Mesenchymal stem cell (in vitro differentiated cells and primary cell): ENCODE measurements around the gene HDAC7.
A peak's percentile ranks its signal among the peaks of the same experiment; 100 is the strongest.
"Not testable (repeated sequence)": the region's sequence is repeated elsewhere in the genome, so short reads cannot be mapped to it uniquely, and the experiment has no call there.

Experiments
- DNase-seq: peaks from one replicate; pipeline ENCODE4 v3.0.0-alpha.2; 2013
- H2AFZ ChIP-seq: one replicate; pipeline ENCODE4 v1.6.1; 2013; ENCODE audit warnings: low read depth, mild to moderate bottlenecking, control low read depth, inconsistent platforms, low read length, moderate library complexity
- H2AK5ac ChIP-seq: 2 replicates; pipeline ENCODE4 v1.6.1; 2013; ENCODE audit warnings: low read length, moderate library complexity, mild to moderate bottlenecking, inconsistent platforms; ENCODE audit not compliant: severe bottlenecking
- H2BK120ac ChIP-seq: one replicate; pipeline ENCODE4 v1.6.1; 2013; ENCODE audit warnings: low read depth, mild to moderate bottlenecking, inconsistent platforms, low read length, moderate library complexity
- H2BK12ac ChIP-seq, 2 experiments: one replicate each; pipeline ENCODE4 v1.6.1; 2013; ENCODE audit warnings: inconsistent platforms in 2 of 2, low read length in 2 of 2, mild to moderate bottlenecking in 2 of 2, moderate library complexity in 2 of 2, control low read depth in 1 of 2
- H2BK15ac ChIP-seq: one replicate; pipeline ENCODE4 v1.6.1; 2013; ENCODE audit warnings: mild to moderate bottlenecking, low read depth, inconsistent platforms; ENCODE audit not compliant: poor library complexity, severe bottlenecking
- H2BK5ac ChIP-seq: 2 replicates; pipeline ENCODE4 v1.6.1; 2013; ENCODE audit warnings: low read depth, mild to moderate bottlenecking, low read length, control low read depth, inconsistent platforms; ENCODE audit not compliant: poor library complexity, severe bottlenecking
- H3K14ac ChIP-seq, 2 experiments: one replicate each; pipeline ENCODE4 v1.6.1; 2013; ENCODE audit warnings: inconsistent platforms in 2 of 2, low read length in 2 of 2, control low read depth in 1 of 2, mild to moderate bottlenecking in 1 of 2, moderate library complexity in 1 of 2
- H3K18ac ChIP-seq, 2 experiments: one replicate each; pipeline ENCODE4 v1.6.1; 2013; ENCODE audit warnings: inconsistent platforms in 2 of 2, low read length in 2 of 2, control low read depth in 1 of 2, low read depth in 1 of 2, mild to moderate bottlenecking in 1 of 2
- H3K23ac ChIP-seq, 2 experiments: one replicate each; pipeline ENCODE4 v1.6.1; 2013; ENCODE audit warnings: inconsistent platforms in 2 of 2, low read length in 2 of 2, mild to moderate bottlenecking in 2 of 2, moderate library complexity in 2 of 2, control low read depth in 1 of 2
- H3K27ac ChIP-seq: 2 replicates; pipeline ENCODE4 v1.5.1; 2013; ENCODE audit warnings: mild to moderate bottlenecking, moderate library complexity, low read length, control low read depth, inconsistent platforms; ENCODE audit not compliant: poor library complexity, severe bottlenecking
- H3K27me3 ChIP-seq, 2 experiments: 2 replicates each; pipeline versions ENCODE4 v1.6.1 to v1.7.0; 2013; ENCODE audit warnings: low read length in 2 of 2, mild to moderate bottlenecking in 2 of 2, moderate library complexity in 2 of 2, control low read depth in 1 of 2, inconsistent platforms in 1 of 2; ENCODE audit not compliant: control insufficient read depth in 1 of 2, insufficient read depth in 1 of 2
- H3K36me3 ChIP-seq, 2 experiments: 2 replicates each; pipeline versions ENCODE4 v1.6.1 to v1.7.0; 2013; ENCODE audit warnings: low read length in 2 of 2, control low read depth in 1 of 2, inconsistent platforms in 1 of 2, low read depth in 1 of 2, mild to moderate bottlenecking in 1 of 2; ENCODE audit not compliant: insufficient read depth in 2 of 2, control insufficient read depth in 1 of 2
- H3K4ac ChIP-seq, 2 experiments: one replicate each; pipeline ENCODE4 v1.6.1; 2013; ENCODE audit warnings: inconsistent platforms in 2 of 2, low read length in 2 of 2, mild to moderate bottlenecking in 2 of 2, moderate library complexity in 2 of 2, control low read depth in 1 of 2, low read depth in 1 of 2
- H3K4me1 ChIP-seq: 2 replicates; pipeline ENCODE4 v1.6.1; 2013; ENCODE audit warnings: low read depth, low read length, control low read depth; ENCODE audit not compliant: control insufficient read depth, insufficient read depth
- H3K4me2 ChIP-seq: 2 replicates; pipeline ENCODE4 v1.6.1; 2013; ENCODE audit warnings: low read length, mild to moderate bottlenecking, inconsistent platforms; ENCODE audit not compliant: poor library complexity, severe bottlenecking
- H3K4me3 ChIP-seq, 2 experiments: 2 replicates each; pipeline versions ENCODE4 v1.5.1 to v1.7.0; 2013; ENCODE audit warnings: low read length in 2 of 2, mild to moderate bottlenecking in 2 of 2, control low read depth in 1 of 2, low read depth in 1 of 2; ENCODE audit not compliant: insufficient read depth in 1 of 2
- H3K79me1 ChIP-seq: replicated peaks from 2 replicates; pipeline ENCODE4 v1.6.1; 2013; ENCODE audit warnings: mild to moderate bottlenecking, control low read depth, low read length, inconsistent platforms; ENCODE audit not compliant: poor library complexity, severe bottlenecking
- H3K9ac ChIP-seq: 2 replicates; pipeline ENCODE4 v1.7.0; 2013; ENCODE audit warnings: mild to moderate bottlenecking, low read length, moderate library complexity
- H3K9me3 ChIP-seq: 2 replicates; pipeline ENCODE4 v1.7.0; 2013; ENCODE audit warnings: mild to moderate bottlenecking, low read length; ENCODE audit not compliant: control insufficient read depth
- H4K8ac ChIP-seq: one replicate; pipeline ENCODE4 v1.6.1; 2013; ENCODE audit warnings: inconsistent platforms, mild to moderate bottlenecking, low read length, moderate library complexity
- H4K91ac ChIP-seq: one replicate; pipeline ENCODE4 v1.6.1; 2013; ENCODE audit warnings: mild to moderate bottlenecking, low read length, inconsistent platforms
- WGBS: methylation state at CpG from one replicate; pipeline ENCODE4 v1.1.7; 2013; ENCODE audit warnings: mixed read lengths; 5-methylcytosine and 5-hydroxymethylcytosine counted together

HDAC7 gene

GRCh38 chr12:47843226-47843980 is 23.7 kb upstream of the HDAC7 start:
- no peak overlapping the region for H2BK5ac ChIP-seq
- no peak overlapping the region for H3K18ac ChIP-seq
- peaks cover 13 to 45% of the 10 kb centered on the region in 2 experiments for H3K36me3 ChIP-seq
- H4K91ac ChIP-seq = peak overlapping the region; percentile 40
- no peak overlapping the region for H2BK120ac ChIP-seq
- no peak overlapping the region for H3K4me3 ChIP-seq
- H2BK15ac ChIP-seq = peak overlapping the region; percentile 29
- H3K4me1 ChIP-seq = peaks cover 16% of the 10 kb centered on the region
- H3K27ac ChIP-seq = no peak overlapping the region
- H3K4me2 ChIP-seq = peak overlapping the region; percentile 31
- no peak overlapping the region for H2AFZ ChIP-seq
- H3K27me3 ChIP-seq = peaks cover 0 to 3% of the 10 kb centered on the region in 2 experiments
- no peaks in the 10 kb centered on the region for H3K79me1 ChIP-seq
- no peak overlapping the region for H3K4ac ChIP-seq
- H2BK12ac ChIP-seq = no peak overlapping the region
- DNase-seq = no peak
- H3K9me3 ChIP-seq = no peaks in the 10 kb centered on the region
- no peak overlapping the region for H3K14ac ChIP-seq
- 72% methylated on average over 22 of the region's 25 CpGs for WGBS
- no peak overlapping the region for H3K9ac ChIP-seq
- no peak overlapping the region for H4K8ac ChIP-seq
- H2AK5ac ChIP-seq = no peak overlapping the region
- H3K23ac ChIP-seq = no peak overlapping the region

- H4K91ac ChIP-seq = not testable (repeated sequence)
Observed at GRCh38 chr12:47842543-47842942, 22.8 kb upstream of the HDAC7 start.

DNA sequence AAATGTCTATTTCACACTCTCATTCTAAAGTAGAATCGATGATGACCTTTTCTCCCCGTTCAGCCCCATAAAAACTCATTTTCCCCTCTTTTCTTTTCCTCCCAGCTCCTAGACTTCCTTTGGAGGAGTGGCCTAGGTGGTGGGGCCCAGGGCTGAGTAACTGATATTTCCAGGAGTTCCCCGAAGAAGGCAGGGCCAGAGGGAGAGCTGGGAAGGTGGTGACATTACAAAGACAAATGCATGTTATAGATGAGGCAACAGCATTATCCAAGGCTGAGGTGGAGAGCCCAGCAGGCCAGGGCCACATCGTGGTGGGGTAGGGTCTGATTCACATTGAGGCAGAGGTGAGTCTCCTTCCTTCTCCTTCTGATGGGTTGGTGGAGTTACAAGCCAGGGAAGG is 22.2 kb upstream of the HDAC7 start:
- Histone ChIP-seq H2AFZ (no peak overlapping the region), H2BK15ac (peak overlapping the region; percentile 38), H4K8ac (peak overlapping the region; percentile 8), H3K4me2 (no peak overlapping the region), H3K4ac (no peak overlapping the region), H2AK5ac (no peak overlapping the region), H3K4me3 (no peak overlapping the region), H2BK120ac (no peak overlapping the region), H3K27ac (no peak overlapping the region), H3K36me3 (peaks cover 13 to 37% of the 10 kb centered on the region in 2 experiments), H3K79me1 (no peaks in the 10 kb centered on the region), H3K14ac (no peak overlapping the region), H3K27me3 (peaks cover 0 to 3% of the 10 kb centered on the region in 2 experiments), H3K9ac (peak overlapping the region; percentile 36), H2BK12ac (peak overlapping the region in 1 of 2 experiments; percentile 40), H3K18ac (no peak overlapping the region), H3K9me3 (no peaks in the 10 kb centered on the region), H3K23ac (no peak overlapping the region), H4K91ac (peak overlapping the region; percentile 30), H2BK5ac (no peak overlapping the region), H3K4me1 (peaks cover 16% of the 10 kb centered on the region)
- peak; percentile 67 for DNase-seq
- 70% methylated on average over 2 of the region's 4 CpGs for WGBS

More at GRCh38 chr12:47842543-47842942, 22.8 kb upstream of the HDAC7 start:
- not testable (repeated sequence) for H2AK5ac ChIP-seq, H3K9ac ChIP-seq, H3K27me3 ChIP-seq, H3K9me3 ChIP-seq, H2AFZ ChIP-seq, H3K18ac ChIP-seq, DNase-seq, H2BK12ac ChIP-seq, H3K79me1 ChIP-seq, H2BK5ac ChIP-seq, H3K27ac ChIP-seq, H3K14ac ChIP-seq, H3K4me2 ChIP-seq, H2BK120ac ChIP-seq, H3K4me3 ChIP-seq, H3K23ac ChIP-seq, H3K4ac ChIP-seq, H4K8ac ChIP-seq, H2BK15ac ChIP-seq
- H3K36me3 ChIP-seq = peaks cover 13 to 44% of the 10 kb centered on the region in 2 experiments
- peaks cover 16% of the 10 kb centered on the region for H3K4me1 ChIP-seq
- WGBS = 82% methylated on average over 9 of the region's 12 CpGs

DNA sequence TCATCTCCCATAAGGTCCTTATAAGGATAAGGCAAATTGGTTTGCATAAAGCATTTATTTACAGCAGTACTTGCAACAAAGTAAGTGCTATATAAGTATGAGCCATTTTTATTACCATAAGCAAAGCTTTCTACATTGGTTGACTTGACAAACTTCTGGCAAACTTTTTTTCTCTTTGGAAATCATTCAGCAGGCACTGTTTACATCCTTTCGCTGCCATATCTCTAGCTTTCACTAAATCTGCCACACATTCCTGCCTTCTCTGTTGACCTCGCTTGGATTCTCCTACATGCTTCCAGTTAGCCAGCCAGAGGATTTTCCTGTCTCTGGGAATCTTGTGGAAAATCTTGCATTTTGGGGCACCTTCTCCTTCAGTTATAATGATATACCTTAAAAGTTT is 21.8 kb upstream of the HDAC7 start:
- no peak overlapping the region for H3K18ac ChIP-seq
- H3K4me1 ChIP-seq = peaks cover 16% of the 10 kb centered on the region
- no peak overlapping the region for H3K14ac ChIP-seq
- no peak overlapping the region for H2AFZ ChIP-seq
- DNase-seq = peak; percentile 49
- H3K9ac ChIP-seq = peak overlapping the region; percentile 36
- no peak overlapping the region for H2BK12ac ChIP-seq
- H3K27me3 ChIP-seq = peaks cover 0 to 3% of the 10 kb centered on the region in 2 experiments
- H3K9me3 ChIP-seq = no peaks in the 10 kb centered on the region
- no peak overlapping the region for H4K8ac ChIP-seq
- WGBS = 61% methylated on average over 2 of the region's 2 CpGs
- no peak overlapping the region for H3K4me2 ChIP-seq
- H2BK5ac ChIP-seq = no peak overlapping the region
- peaks cover 13 to 33% of the 10 kb centered on the region in 2 experiments for H3K36me3 ChIP-seq
- no peak overlapping the region for H2AK5ac ChIP-seq
- H4K91ac ChIP-seq = no peak overlapping the region
- H3K4me3 ChIP-seq = no peak overlapping the region
- H2BK120ac ChIP-seq = no peak overlapping the region
- H2BK15ac ChIP-seq = no peak overlapping the region
- no peak overlapping the region for H3K27ac ChIP-seq
- no peak overlapping the region for H3K23ac ChIP-seq
- no peak overlapping the region for H3K4ac ChIP-seq
- H3K79me1 ChIP-seq = no peaks in the 10 kb centered on the region
